ENCODE data around the gene NAGLU. TPM values are rescaled to one million over a fixed set of nuclear protein-coding genes. Genes with fewer than 3 reads are reported as not detected.

NAGLU gene
- total RNA-seq, 6 experiments from 2014 or later: 38.7 to 43.1 (median 39.9) TPM

DNA sequence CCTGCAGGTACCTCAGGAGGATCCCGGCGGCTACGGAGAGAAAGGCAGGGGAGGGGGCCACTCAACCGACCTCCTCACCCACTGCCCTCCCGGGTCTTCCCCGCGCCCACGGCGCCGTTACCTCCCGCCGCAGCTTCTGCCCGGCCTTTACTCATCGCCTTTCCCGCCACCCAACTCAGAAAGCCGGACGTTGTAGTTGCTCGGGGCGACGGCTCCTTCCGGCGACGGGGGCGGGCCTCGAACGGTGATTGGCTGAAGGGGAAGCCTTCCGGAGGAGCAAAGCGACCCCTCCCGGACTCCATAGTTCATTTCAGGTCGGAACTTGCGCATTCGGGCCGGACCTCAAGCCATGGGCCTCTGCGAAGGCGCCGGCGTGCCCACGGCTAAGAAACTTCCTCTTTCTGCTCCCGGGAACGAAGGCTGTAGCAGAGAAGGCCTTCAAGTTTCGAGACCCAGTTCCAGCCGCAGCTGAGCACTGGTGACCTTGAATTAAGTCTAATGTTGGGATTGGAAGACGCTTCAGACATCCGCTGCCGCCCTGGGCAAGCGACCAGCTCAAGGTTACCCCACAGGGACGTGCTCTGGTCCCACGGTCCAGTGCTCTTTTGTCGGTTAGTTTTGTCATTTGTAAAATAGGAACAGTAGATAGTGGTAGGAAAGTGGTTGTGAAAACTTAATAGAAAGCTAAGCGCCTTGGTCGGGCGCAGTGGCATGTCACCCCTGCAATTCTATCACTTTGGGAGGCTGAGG, 41.7 kb downstream of the NAGLU start, which contains the start of gene PSMC3IP:
Gene PSMC3IP (minus strand): TSS at position 198 of the 750 bp plus-strand sequence. CDS start 43 bp downstream, at position 155.
- peak; percentile 93 for DNase-seq
- Mint-ChIP-seq H3K27ac (peak within 1 kb of the TSS; percentile 91), H3K27me3 (ENCODE audit: insufficient read depth) (no peaks in the 10 kb centered on the region; the same call in none of the 2 replicates), H3K36me3 (ENCODE audit: low read depth) (peaks cover 42% of the 10 kb centered on the region), H3K4me1 (ENCODE audit: low read depth) (peaks cover 54% of the 10 kb centered on the region), H3K4me3 (peak within 1 kb of the TSS; percentile 95), H3K9me3 (no peaks in the 10 kb centered on the region)
- TF ChIP-seq, protein P1, sequence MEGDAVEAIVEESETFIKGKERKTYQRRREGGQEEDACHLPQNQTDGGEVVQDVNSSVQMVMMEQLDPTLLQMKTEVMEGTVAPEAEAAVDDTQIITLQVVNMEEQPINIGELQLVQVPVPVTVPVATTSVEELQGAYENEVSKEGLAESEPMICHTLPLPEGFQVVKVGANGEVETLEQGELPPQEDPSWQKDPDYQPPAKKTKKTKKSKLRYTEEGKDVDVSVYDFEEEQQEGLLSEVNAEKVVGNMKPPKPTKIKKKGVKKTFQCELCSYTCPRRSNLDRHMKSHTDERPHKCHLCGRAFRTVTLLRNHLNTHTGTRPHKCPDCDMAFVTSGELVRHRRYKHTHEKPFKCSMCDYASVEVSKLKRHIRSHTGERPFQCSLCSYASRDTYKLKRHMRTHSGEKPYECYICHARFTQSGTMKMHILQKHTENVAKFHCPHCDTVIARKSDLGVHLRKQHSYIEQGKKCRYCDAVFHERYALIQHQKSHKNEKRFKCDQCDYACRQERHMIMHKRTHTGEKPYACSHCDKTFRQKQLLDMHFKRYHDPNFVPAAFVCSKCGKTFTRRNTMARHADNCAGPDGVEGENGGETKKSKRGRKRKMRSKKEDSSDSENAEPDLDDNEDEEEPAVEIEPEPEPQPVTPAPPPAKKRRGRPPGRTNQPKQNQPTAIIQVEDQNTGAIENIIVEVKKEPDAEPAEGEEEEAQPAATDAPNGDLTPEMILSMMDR (IDR thresholded peaks at IDR 0.05): peak; percentile 59; the same call in 1 of the 2 replicates

DNA sequence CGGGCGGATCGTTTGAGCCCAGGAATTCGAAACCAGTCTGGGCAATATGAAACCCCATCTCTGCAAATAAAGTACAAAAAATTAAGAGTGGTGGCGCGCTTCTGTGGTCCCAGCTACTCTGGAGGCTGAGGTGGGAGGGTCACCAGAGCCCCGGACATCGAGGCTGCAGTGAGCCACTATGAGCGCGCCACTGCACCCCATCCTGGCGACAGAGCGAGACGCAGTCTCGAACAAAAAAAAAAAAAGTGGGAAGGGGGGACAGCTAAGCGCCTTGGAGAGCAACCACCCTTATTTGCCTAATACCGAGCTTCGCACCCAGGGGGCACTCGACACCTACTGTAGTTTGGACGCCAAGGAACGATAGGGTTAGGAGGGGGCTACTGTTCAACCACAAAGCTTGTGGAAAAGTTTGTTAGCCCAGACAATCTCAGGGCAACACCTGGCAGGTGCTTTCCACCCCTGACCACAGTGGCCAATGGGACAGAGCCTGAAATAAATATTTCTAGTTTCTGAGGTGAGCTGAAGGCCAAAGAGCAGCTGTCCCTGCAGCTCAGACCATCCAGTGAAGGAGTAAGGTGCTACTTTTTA, 42.3 kb downstream of the NAGLU start:
- TF ChIP-seq, protein P1 (IDR thresholded peaks at IDR 0.05): peak; percentile 84
- no peaks in the 10 kb centered on the region; the same call in 1 of the 2 replicates for H3K27me3 Mint-ChIP-seq (ENCODE audit: insufficient read depth)
- peaks cover 36% of the 10 kb centered on the region for H3K36me3 Mint-ChIP-seq (ENCODE audit: low read depth)
- H3K4me3 Mint-ChIP-seq: peak overlapping the region; percentile 95
- H3K4me1 Mint-ChIP-seq (ENCODE audit: low read depth): peaks cover 49% of the 10 kb centered on the region
- peak overlapping the region; percentile 91 for H3K27ac Mint-ChIP-seq
- DNase-seq: peak; percentile 54
- no peaks in the 10 kb centered on the region for H3K9me3 Mint-ChIP-seq

DNA sequence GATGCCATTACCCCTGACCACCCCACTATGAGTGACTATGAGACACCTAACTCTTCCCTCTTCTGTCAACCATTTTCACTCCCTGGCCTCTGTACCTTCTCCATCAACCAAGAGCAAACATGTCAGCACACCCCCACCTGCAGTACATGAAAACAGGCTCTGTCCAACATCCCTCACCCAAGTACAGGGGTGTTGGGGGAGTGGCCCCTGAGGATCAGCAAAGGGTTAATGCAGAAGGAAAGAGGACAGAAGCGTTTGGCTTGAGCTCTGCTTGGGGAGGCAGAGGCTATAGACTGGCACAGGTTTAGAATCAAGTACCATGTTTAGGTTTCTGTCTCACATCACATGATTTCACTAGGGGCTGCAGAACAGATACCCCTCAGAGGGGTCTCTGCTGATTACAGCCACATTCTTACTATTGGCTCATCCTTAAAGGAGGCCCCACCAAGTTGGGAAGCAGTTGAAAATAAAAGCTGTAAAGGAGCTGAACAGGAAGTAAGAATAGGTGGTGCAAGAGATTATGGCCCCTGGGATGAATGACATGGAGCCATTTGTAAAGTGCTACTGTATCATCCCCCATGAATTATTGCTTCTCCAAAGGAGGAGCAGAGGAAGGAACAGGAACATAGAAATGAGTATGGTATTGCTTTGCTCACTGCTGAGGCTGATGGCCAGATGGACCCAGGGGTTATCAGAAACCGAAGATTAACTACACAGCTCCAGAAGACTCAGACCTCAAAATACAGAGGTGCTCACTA, 43.9 kb downstream of the NAGLU start:
- Mint-ChIP-seq H3K27ac (peak overlapping the region; percentile 47), H3K36me3 (ENCODE audit: low read depth) (peaks cover 27% of the 10 kb centered on the region), H3K9me3 (no peaks in the 10 kb centered on the region), H3K4me3 (0 out of 2 replicates have a peak overlapping the region, but pooled peaks have one; percentile 3), H3K27me3 (ENCODE audit: insufficient read depth) (no peaks in the 10 kb centered on the region; the same call in 1 of the 2 replicates), H3K4me1 (ENCODE audit: low read depth) (peaks cover 38% of the 10 kb centered on the region)
- no peak for DNase-seq
- TF ChIP-seq, protein P1 (IDR thresholded peaks at IDR 0.05): no peak

DNA sequence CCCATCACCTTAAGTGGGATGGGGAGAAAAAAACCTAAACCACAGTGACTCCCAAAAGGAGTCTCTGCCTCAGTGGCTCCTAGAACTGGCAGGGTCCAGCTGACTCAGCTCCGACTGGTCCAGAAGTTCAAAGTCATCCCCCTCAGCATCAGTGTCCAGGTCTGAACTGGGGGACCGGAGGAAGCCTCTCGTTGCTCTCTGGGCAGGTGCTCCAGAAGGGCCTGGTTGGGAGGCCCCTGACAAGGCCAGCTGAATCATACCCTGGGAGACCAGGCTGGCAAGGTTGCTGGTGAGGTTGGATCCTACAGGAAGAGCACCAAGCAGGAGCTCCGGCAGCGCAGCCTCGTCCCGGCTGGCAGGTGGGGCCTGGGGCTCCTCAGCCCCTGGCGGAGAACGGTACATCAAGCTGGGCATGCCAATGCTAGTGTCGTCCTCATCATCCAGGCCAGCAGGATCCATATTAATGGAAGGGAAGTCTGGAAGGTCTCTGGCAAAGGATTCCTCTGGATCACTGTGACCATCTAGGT, 45.8 kb downstream of the NAGLU start:
- Mint-ChIP-seq H3K27ac (no peak overlapping the region), H3K9me3 (no peaks in the 10 kb centered on the region), H3K27me3 (ENCODE audit: insufficient read depth) (no peaks in the 10 kb centered on the region; the same call in 1 of the 2 replicates), H3K36me3 (ENCODE audit: low read depth) (peaks cover 10% of the 10 kb centered on the region), H3K4me1 (ENCODE audit: low read depth) (peaks cover 19% of the 10 kb centered on the region), H3K4me3 (no peak overlapping the region)
- TF ChIP-seq, protein P1 (IDR thresholded peaks at IDR 0.05): no peak
- DNase-seq: no peak

DNA sequence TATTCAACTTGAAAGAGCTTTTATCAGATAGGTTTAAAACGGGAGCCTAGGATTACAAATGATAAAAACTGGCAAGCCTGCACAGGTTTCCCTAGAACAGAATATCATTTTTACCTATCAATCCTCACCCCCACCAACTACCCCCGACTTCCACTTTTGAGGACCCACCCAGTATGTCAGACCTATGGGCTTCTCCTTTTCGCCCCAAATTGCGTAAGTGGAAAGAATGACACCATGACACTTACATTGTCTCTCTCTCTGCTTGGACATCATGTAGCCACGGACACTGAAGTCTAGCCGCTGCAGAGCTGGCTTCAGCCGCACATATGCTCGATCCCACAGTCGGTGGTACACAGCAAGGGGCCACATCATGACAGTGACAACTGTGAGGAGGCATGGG, 48.8 kb downstream of the NAGLU start:
- Mint-ChIP-seq H3K4me1 (ENCODE audit: low read depth) (no peaks in the 10 kb centered on the region), H3K9me3 (no peaks in the 10 kb centered on the region), H3K27me3 (ENCODE audit: insufficient read depth) (no peaks in the 10 kb centered on the region; the same call in 1 of the 2 replicates), H3K36me3 (ENCODE audit: low read depth) (peaks cover 6% of the 10 kb centered on the region), H3K4me3 (no peak overlapping the region), H3K27ac (no peak overlapping the region)
- DNase-seq: no peak
- TF ChIP-seq, protein P1 (IDR thresholded peaks at IDR 0.05): no peak
